ENCODE measurements around the gene PMIS2.

The PMIS2 gene

GRCh38 chr19:35556846-35557538 lies 29.0 kb upstream of the PMIS2 start:
- no peak for DNase-seq

- no peak for DNase-seq
Observed at GRCh38 chr19:35557539-35558399, 28.2 kb upstream of the PMIS2 start.

- no peak for DNase-seq
Observed at GRCh38 chr19:35558400-35559280, 27.3 kb upstream of the PMIS2 start.

- DNase-seq, result no peak
Observed at GRCh38 chr19:35559281-35559659, 26.7 kb upstream of the PMIS2 start.

- DNase-seq, result no peak
Observed at GRCh38 chr19:35559781-35560180, 26.2 kb upstream of the PMIS2 start.

- no peak for DNase-seq
Observed at GRCh38 chr19:35560271-35560670, 25.7 kb upstream of the PMIS2 start.

- DNase-seq, result no peak
Observed at GRCh38 chr19:35560677-35561076, 25.3 kb upstream of the PMIS2 start.

GRCh38 chr19:35561436-35561835 lies 24.5 kb upstream of the PMIS2 start:
- DNase-seq, result no peak

GRCh38 chr19:35562336-35562735 lies 23.6 kb upstream of the PMIS2 start:
- no peak for DNase-seq

- DNase-seq, result no peak
Observed at GRCh38 chr19:35562776-35563175, 23.2 kb upstream of the PMIS2 start.

- no peak for DNase-seq
Observed at GRCh38 chr19:35563207-35563829, 22.7 kb upstream of the PMIS2 start, which contains the start of gene ATP4A. Gene ATP4A (minus strand): TSS chr19:35563658. CDS start chr19:35563629, 29 bp downstream.

GRCh38 chr19:35565016-35565856 lies 20.7 kb upstream of the PMIS2 start:
- DNase-seq, result no peak

- DNase-seq, result no peak
Observed at GRCh38 chr19:35566738-35567137, 19.2 kb upstream of the PMIS2 start.

GRCh38 chr19:35569281-35569781 lies 16.6 kb upstream of the PMIS2 start:
- DNase-seq, result no peak

GRCh38 chr19:35571406-35571965 lies 14.5 kb upstream of the PMIS2 start:
- no peak for DNase-seq

- DNase-seq, result no peak
Observed at GRCh38 chr19:35577918-35578317, 8.1 kb upstream of the PMIS2 start.

- DNase-seq, result no peak
Observed at GRCh38 chr19:35578707-35579106, 7.3 kb upstream of the PMIS2 start.

GRCh38 chr19:35582760-35583159 lies 3.2 kb upstream of the PMIS2 start:
- DNase-seq, result no peak

GRCh38 chr19:35587321-35587720 lies 1.3 kb downstream of the PMIS2 start:
- no peak for DNase-seq

GRCh38 chr19:35590875-35591274 lies 4.9 kb downstream of the PMIS2 start:
- no peak for DNase-seq

GRCh38 chr19:35592226-35592625 lies 6.3 kb downstream of the PMIS2 start:
- DNase-seq, result no peak
